Measurements from ENCODE around the gene INTS7.
"Not testable (repeated sequence)": the region's sequence is repeated elsewhere in the genome, so short reads cannot be mapped to it uniquely, and the experiment has no call there.

INTS7 gene

DNA sequence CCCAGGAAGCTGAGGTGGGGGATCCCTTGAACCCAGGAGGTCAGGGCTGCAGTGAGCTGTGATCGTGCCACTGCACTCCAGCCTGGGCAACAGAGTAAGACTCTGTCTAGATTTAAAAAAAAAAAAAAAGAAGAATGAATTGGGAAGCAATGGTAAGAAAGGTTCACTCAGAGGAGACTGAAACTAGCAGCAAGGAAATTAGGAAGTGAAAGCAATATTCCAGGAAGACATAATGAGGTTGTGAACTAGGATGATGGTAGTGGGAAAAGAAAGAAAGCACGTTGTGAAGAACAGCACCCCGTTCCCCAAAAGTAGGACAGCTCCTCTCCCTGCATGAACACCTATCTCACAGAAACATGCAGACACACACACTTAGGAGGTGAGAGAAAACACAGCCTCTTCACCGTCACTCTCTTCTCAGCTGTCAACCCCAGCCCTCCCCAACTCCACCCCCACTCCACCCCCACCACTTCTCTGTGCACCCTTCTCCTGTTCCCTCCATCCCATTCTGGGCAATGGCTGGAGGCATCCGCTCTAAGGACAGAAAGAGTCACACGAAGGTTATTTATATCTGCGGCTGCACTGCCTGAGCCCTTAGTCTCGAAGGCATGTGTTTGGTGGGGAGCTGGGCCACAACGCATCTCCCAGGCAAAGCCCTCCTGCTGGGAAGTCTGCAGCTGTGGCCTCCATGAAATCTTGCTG is 103.0 kb downstream of the INTS7 start:
- DNase-seq, result no peak

DNA sequence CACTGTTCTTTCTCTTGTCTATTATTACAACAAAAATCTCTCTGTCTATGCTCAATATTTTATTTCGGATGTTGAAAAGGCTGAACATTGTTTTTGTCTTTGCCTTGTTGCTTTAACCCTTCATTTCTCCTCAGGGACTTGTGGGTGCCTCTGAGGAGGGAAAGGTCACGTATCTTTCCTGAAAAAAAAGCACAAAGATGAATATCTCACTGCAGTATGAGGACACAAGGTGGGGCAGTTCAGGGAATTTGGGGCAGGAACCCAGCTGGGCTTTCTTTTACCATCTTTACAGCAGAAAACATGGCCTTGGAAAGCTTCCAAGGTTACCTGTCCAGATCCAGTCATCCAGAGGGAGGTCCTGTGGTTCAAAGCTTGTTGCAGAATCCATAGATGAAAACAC is 105.7 kb downstream of the INTS7 start:
- no peak for DNase-seq

DNA sequence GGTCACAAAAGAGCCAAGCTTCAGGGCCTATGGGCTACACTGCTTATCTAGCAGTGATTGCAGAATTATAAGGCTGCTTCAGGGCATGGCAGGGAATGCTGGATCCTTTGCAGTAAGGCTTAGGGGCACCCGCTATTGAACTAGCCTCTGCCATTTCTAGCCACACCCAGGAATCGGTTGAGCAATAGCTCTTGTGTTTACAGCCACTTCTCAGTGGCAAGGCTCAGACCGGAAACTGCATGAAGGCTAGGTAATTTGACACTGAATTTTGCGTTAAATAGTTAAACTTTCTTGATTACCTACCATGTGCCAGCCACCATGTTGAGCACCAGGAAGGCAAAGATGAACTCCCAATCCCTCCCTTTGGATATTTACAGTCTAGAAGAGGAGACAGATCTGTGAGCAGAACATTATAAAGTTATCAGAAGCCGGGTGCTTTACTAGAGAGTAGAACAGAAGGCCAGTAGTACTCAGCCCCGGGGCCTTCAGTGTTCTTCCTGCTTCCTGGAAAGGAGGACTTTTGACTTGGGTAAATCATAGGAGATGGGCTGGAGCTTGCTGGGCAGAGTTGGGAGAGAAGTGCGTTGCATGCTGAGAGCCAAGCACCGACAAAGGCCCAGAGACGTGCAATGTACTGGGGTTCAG is 106.2 kb downstream of the INTS7 start:
- DNase-seq, result peak in 1 of 2 donors; percentile 14

DNA sequence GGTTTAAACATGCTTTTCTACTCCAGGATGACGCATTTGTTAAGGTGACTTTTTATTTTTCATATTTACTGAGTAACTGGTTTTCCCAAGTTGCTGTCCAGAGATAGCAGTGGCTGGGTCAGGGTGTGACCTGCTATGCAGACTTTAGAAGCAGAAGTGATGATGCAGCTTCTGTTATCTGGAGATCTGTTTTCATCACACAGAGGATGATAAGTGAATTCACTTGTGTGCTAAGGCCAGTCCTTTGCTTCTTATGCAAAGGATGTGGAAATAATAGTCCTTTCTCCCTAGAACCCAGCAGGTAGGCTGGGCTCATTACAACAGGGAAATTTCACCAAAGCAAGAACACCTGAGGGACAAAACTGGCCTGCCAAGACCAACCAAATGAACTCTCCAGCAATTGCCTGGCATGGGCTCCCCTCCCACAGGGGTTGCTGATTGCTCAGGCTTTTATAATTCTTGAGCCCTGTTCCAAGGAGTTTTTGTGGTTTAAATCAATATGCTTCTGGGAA is 107.0 kb downstream of the INTS7 start:
- no peak for DNase-seq

DNA sequence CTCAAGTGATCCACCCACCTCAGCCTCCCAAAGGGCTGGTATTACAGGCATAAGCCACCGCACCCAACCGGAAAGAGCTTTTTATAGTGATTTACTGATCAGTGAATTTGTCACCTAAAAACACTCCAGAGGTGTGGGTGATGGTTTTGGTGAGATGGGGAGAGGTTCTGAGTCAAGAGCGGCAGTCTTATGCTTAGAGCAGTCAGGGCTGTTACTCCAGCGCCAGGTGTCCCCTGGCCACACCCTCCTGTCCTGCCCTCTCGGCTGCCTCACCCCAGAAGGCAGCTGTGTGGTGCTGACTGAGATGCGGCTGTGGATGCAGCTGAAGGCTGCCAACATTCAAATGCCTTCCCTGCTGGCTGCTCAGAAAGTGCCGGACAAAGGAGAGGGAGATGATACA is 110.3 kb downstream of the INTS7 start:
- DNase-seq, result no peak

DNA sequence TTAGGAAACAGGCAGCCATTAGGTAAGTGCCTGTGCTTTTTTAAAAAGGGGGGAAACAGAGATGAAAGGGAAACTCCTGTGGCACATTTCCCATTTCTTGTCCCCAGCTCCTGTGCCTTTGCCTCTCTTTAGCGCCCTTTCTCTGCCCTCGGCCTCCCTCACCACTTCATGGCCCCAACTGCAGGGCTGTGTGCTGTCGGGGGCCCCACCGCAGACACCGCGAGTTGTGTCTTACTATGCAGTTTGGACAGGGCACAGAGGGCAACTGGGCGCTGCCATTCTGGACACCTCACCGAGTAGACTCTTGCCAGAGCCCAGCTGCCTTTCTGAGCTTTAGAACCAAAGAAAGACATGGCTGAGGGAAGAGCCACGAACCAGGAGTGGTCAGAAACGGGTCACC is 111.1 kb downstream of the INTS7 start:
- DNase-seq, result no peak

DNA sequence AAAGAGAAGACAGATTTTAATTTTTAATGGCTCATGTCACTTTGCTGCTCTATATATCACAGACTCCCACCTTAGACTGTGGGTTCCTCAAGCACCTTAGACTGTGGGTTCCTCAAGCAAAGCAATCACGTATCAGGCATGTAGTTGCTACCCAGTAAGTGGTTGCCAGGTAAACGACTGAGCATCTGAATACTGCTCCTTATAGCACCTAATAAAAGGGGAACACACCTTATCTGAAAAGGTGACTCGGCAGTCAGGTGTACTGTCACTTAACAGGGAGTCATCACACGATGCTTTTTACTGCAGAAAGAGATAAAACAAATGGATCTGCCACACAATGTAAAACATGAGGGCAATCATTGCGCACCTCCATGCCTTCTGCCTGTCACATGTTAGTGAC is 112.3 kb downstream of the INTS7 start:
- DNase-seq, result no peak

DNA sequence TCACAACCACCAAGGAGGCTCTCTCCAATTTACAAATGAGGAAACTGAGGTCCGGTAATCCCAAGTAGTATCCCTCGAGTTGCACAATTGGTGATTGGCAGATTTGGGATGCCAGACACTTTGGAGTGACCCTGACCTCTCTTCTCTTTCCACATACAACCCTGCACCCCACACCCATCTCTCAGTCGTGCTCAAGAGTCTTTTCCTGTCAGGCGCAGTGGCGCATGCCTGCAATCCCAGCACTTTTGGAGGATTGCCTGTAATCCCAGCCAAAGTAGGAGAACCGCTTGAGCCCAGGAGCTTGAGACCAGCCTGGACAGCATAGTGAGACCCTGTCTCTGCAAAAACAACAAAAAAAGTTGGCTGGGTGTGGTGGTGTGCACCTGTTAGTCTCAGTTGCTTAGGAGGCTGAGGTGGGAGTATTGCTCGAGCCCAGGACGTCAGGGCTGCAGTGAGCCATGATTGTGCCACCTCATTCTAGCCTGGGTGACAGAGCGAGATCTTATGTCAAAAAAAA is 113.7 kb downstream of the INTS7 start:
- DNase-seq, result no peak

DNA sequence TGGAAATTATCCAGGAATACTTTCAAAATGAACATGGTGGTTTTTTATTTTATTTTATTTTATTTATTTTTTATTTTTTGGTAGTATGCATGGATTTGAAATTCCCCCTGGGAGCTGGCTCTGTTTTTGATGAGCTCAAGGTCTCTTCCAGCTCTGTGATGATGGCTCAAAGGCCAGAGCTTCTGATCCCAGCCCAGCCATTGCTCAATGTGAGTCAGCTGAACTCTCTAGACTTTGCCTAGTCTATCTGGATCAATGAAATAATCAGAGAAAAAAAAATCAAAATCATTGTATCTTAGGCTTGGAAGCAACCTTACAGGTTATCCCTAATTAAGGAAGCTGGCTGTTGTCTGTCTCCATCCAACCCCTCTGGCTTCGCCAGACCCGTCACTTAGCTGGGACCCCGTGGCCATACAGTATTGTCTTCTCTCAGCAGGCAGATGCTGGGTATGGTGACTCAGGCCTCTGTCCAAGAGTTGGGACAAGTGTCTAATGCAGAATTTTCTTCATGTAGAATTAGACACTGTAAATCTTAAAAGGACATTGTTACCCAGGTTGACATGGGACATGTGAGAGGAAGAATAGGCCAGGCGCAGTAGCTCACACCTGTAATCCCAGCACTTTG is 114.6 kb downstream of the INTS7 start:
- DNase-seq, result no peak

DNA sequence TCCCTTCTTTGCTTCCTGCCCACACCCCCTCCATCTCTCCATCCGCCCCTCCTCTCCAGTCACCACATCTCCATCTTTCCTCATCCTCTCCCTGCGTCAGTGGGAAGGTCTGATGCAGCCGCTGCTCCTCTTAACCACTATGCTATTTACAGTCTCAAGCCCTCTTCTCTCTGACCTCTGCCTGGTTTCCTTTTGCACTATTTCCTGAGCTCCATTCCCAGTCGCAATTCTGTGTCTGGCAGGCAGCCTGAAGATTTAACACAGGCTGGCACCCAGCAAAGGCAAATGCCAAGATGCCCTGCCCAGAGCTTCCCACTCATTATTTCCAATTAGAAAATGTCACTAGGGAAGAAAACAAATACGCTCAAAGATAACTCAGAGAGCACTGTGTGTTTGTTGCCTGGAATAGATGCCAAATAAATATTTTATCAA is 115.2 kb downstream of the INTS7 start:
- DNase-seq, result no peak

DNA sequence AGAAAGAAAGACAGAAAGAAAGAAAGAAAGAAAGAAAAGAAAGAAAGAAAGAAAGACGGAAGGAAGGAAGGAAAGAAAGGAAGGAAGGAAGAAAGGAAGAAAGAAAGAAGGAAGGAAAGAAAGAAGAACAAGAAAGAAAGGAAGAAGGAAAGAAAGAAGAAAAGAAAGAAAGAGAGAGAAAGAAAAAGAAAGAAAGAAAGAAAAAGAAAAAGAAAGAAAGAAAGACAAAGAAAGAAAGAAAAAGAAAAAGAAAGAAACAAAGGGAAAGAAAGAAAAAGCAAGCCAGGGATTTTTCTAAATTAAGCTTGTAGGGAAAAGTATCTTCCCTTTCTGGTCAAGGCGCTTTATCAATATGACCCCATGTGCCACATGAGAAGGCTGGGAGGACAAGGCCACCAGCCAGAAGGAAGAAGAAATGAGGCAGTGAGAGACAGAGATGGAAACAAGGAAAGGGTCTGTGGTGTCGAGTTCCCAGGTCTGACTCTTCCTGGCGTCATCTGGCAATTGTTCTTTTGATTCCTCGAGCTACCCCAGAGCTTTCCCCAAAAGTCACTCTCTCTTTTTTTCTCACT is 116.4 kb downstream of the INTS7 start:
- no peak for DNase-seq

DNA sequence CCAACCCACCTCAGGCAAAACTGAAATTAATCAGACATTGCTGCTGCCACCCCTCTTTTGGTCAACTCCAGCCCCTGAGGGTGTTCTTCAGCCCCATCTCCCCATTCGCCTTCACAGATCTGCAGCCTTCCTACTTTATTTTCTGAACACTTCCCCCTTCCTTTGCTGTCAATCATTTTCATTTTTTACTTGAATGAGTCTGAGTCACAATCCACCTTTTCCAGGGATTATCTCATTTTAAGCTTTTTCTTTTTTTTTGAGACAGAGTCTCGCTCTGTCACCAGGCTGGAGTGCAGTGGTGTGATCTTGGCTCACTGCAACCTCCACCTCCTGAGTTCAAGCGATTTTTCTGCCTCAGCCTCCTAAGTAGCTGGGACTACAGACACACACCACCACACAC is 118.9 kb downstream of the INTS7 start:
- not testable (repeated sequence) for DNase-seq

DNA sequence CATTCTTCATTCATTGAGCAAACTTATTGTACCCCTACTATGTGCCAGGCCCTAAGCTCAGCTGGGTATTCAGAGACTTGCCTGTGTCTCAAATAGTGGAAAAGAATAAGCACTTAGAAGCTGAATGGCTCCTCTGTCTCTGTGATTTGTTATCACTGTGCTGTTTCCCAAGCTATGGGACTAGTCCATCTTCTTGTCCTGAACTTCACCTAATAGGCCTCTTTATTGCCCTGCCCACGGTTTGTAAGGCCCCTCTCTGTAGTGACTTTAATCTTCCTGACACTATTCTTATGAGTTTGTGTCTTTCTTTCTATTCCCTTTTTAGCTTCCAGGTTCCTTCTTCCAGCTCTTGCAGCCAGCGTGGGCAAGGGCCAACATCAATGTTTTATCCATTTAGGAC is 119.4 kb downstream of the INTS7 start:
- DNase-seq, result no peak

DNA sequence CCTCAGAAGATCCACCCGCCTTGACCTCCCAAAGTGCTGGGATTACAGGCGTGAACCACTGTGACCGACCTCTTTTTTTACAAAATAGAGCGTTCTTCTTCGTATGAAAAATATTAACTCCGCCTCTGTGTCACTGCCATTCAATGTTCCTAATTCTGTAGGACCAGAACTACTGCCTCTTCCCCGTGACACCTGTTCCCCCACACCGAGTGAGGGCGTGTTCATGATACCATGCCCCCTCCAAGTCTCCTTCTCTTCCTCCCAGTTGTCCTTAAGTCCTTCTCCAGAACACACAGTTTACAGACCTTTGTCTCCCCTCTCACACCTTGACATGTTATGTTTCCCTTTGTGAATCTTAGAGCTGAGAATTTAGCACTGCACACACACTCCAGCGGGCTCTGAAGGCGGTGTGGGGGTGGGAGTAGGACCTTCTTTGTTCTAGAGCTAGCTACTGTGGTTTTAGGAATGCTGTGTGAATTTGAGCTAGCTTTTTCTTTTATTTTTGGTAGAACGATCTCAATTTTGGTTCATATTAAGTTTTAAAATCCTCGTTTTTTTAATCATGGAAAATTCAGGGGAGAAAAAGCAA is 122.4 kb downstream of the INTS7 start:
- no peak for DNase-seq

DNA sequence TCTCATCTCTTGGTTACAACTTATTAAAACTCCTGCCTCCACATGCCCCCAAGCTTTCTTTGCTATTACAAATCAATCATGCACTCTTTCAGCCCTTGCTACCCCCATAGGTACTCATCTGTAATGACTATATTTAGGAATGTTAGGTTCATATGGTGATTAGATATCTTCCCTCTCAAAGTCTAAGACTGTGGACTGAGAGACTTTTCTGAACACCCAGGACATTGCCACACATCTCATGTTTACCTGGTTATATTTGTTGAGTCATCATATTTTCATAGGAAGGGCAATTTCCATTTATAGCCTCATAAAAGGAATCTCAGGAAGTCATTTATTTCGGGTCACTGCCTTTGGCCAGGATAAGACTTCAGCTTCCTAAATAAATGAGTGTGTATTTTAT is 123.3 kb downstream of the INTS7 start:
- DNase-seq, result no peak

DNA sequence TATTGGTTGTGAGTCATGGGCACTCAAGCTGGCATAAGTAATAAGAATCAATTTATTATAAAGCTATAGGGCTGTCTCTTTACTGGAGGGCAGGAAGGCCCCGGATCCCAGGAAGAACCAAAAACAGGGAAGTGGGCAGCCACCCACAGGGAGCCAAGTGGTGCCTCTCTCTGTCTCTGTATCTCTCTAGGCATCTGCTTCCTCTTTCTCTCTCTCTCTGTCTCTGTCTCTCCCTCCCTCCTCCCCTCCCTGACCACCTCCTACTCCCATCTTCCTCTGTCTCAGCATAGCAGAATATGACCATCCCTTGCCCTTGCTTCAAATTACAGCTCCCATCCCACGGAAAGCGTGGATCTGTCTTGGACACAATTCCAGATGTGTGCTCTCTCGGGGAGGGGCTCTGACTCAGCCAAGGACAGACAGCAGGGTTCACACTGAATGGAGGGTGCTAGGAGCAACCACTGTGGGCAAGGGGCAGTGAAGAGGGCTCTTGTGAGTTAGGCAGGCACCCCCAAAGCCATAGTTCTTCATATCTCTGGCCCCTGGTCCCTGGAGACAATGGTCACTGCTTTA is 124.4 kb downstream of the INTS7 start:
- DNase-seq, result no peak

DNA sequence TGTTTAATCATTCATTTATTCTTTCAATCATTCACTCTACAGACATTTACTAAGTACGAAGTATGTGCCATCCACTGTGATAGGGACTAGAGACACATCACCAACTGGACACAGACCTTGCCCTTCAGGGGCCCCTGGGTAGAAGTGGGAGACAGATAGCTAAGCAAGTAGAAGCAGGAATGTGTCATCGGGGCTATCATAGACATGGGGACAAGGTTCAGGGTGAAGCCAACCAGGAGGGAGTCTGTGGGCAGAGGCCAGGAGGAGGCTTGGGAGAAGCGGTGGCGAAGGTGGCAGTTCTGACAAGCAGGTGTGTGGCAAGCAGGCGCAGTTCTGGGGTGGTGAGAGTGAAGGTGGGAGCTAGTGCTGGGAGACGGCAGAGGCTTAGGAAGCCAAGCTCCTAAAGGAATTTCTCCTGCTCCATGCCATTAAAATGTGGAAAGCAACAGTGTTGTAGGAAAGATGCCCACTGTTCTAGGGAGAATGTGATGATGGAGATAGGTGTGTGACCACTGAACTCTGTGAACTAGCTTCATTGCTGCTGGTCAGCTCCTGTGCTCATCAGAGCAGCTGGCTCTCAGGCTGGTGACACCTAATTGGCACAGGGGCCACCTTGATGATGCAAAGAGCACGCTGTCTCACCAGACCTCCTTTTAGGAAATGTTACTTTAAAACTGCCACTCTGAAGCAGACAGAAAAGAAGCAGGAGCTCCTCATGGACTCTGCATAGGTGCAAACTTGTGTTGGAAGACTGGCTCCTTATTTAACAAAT is 125.1 kb downstream of the INTS7 start:
- no peak for DNase-seq

DNA sequence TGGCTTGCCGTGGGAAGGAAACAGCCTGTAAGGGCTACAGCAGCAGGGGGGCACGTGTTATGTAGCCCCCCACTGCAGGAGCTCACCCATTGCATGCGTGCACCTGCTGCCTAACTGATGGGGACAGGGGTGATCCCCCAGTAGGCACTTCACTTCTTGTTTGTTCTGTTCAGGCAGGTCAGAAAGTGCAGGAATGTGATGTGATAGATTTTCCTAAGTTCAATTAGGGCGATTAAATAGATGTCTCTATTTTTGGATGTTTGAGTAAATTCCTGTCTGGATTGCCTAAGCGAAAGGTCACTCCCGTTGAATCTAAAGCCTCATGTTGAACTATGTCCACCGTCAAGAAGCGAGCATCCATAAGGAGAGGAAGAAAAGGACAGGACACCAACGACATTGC is 126.0 kb downstream of the INTS7 start:
- DNase-seq, result no peak

DNA sequence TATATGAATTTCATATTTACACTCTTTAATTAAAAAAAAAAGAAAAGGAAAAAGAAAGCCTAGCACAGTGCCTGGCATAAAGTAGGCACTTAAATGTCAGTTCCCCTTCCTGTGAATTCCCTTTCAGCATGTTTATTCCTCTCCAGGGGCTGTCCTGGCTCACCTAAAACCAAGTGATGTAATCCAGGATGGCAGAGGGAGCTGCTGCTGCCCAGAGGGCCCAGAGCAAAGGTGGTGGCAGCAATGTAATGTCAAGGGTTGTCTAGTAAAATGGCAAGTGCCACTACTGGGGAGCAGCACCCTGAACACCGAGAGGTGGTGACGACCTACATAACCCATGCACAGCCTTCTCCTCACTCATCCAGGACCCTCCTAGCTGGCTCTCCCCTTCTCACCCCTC is 126.4 kb downstream of the INTS7 start:
- no peak for DNase-seq

DNA sequence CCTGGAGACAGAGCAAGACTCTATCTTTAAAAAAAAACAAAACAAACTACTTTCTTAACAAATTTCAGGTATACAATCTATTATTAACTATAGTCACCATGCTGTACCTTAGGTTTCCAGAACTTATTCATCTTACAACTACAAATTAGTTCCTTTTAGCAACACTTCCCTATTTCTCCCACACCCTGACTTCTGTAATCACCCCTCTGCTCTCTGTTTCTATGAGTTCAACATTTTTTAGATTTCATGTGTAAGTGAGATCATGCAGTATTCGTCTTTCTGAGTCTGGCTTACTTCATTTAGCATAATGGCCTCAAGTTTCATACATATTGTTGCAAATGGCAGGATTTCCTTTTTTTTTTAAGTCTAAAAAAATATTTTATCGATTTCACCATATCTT is 126.9 kb downstream of the INTS7 start:
- DNase-seq, result no peak

DNA sequence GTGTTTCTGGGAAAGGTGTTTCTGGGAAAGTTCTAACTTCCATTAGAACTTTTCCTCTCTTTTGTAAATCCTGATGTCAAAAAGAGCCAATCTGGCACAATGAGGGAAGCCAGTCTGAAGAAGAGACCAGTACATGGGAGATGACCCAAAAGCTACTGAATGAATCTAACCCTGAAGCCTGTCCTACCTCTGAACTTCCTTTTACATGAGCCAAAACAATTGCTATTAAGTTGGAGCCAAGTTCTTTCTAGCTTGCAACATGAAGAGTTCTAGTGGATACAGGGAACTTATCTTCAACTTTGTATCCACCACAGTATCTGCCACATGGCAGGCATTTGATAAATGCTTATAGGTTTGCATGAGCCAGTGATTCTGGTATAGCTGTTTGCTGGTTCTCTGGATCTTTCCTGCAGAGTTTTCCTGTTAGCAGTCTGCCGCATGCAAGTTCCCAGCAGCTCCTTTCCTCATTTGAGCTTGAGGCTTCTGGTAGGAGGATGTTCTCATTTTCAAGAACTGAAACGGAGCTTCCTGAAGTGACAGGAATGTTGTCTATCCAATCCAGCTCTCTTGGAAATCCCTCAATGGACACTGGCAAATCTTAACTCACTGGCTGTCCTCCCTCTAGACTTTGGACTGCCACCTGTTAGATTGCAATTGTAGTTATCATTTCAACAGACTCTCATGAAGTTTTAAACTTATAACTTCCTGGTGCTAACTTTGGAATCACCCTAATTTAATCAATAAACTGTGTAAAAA is 131.7 kb downstream of the INTS7 start:
- DNase-seq, result no peak
